CD8-positive, alpha-beta memory T cell (primary cell): ENCODE measurements around the gene ACTA2. TPM values are rescaled to one million over a fixed set of nuclear protein-coding genes. Genes with fewer than 3 reads are reported as not detected.
A peak's percentile ranks its signal among the peaks of the same experiment; 100 is the strongest.

Experiments used
- CTCF ChIA-PET: fragments of 350-600 bp; sonication (Branson Sonifier 250); formaldehyde crosslinking; loops from one replicate; lab custom pipeline; 2021; ENCODE audit warnings: antibody characterized with exemption; lab: Charles Lee
- POLR2A ChIA-PET: fragments of 350-600 bp; sonication (Branson Sonifier 250); formaldehyde crosslinking; loops from one replicate; lab custom pipeline; 2021; ENCODE audit warnings: antibody characterized with exemption; lab: Charles Lee
- DNase-seq, 5 donors: peaks; one replicate each; pipeline versions ENCODE4 v3.0.0 to v3.0.0-alpha.2; 2020 to 2022; ENCODE audit warnings: mixed read lengths in 1 of 5
- H3K27ac ChIP-seq: one replicate; pipeline ENCODE4 v1.7.0; 2013; ENCODE audit warnings: low read depth, mild to moderate bottlenecking, low read length, moderate library complexity
- H3K27me3 ChIP-seq: 2 replicates; pipeline ENCODE4 v1.7.0; 2013; ENCODE audit warnings: low read length, mild to moderate bottlenecking; ENCODE audit not compliant: insufficient read depth, poor library complexity, severe bottlenecking
- H3K36me3 ChIP-seq: 2 replicates; pipeline ENCODE4 v1.7.0; 2013; ENCODE audit warnings: mild to moderate bottlenecking, low read length, moderate library complexity; ENCODE audit not compliant: insufficient read depth
- H3K4me1 ChIP-seq: 2 replicates; pipeline ENCODE4 v1.7.0; 2013; ENCODE audit warnings: mild to moderate bottlenecking, low read length, moderate library complexity; ENCODE audit not compliant: insufficient read depth
- H3K4me3 ChIP-seq: 2 replicates; pipeline ENCODE4 v1.7.0; 2013; ENCODE audit warnings: mild to moderate bottlenecking, low read length
- H3K9me3 ChIP-seq: 2 replicates; pipeline ENCODE4 v1.7.0; 2013; ENCODE audit warnings: mild to moderate bottlenecking, low read length
- H3K27ac Mint-ChIP-seq, 8 donors: one replicate each; pipeline ENCODE4 v1.8.0; 2020 to 2021; ENCODE audit warnings: mixed read lengths in 8 of 8, mild to moderate bottlenecking in 6 of 8, inconsistent platforms in 3 of 8, moderate library complexity in 3 of 8
- H3K27me3 Mint-ChIP-seq, 2 donors: one replicate each; pipeline ENCODE4 v1.8.0; 2020 to 2021; ENCODE audit warnings: mixed read lengths in 2 of 2, mild to moderate bottlenecking in 1 of 2, moderate library complexity in 1 of 2
- H3K36me3 Mint-ChIP-seq, 3 donors: one replicate each; pipeline ENCODE4 v1.8.0; 2020 to 2021; ENCODE audit warnings: mixed read lengths in 3 of 3, inconsistent platforms in 1 of 3, mild to moderate bottlenecking in 1 of 3
- H3K4me1 Mint-ChIP-seq, 3 donors: one replicate each; pipeline ENCODE4 v1.8.0; 2020 to 2021; ENCODE audit warnings: mixed read lengths in 3 of 3, inconsistent platforms in 1 of 3, mild to moderate bottlenecking in 1 of 3
- H3K4me3 Mint-ChIP-seq, 7 donors: one replicate each; pipeline ENCODE4 v1.8.0; 2020 to 2021; ENCODE audit warnings: mixed read lengths in 7 of 7, mild to moderate bottlenecking in 6 of 7, moderate library complexity in 4 of 7, inconsistent platforms in 2 of 7
- H3K9me3 Mint-ChIP-seq, 5 donors: one replicate each; pipeline ENCODE4 v1.8.0; 2020 to 2022; ENCODE audit warnings: mixed read lengths in 5 of 5, mild to moderate bottlenecking in 3 of 5, moderate library complexity in 2 of 5, inconsistent platforms in 1 of 5
- polyA plus RNA-seq: library from polyadenylated mRNA; unstranded; fragments of 300-500 nt; fragmentation: Illumina TruSeq; gene quantifications from one replicate; pipeline ENCODE4 v1.2.3, GENCODE V29; 2021
- total RNA-seq, 2 experiments: library from RNA; stranded (reverse); gene quantifications; one replicate each; pipeline ENCODE4 v1.2.3, GENCODE V29; 2021

The ACTA2 gene
- total and polyA plus RNA-seq, 3 experiments from 2014 or later: 24.4 to 37.1 (median 35.0) TPM

GRCh38 chr10:88890681-88891381 is 61.7 kb downstream of the ACTA2 start:
- Histone ChIP-seq H3K9me3 (no peaks in the 10 kb centered on the region), H3K4me1 (peaks cover 37% of the 10 kb centered on the region), H3K36me3 (no peaks in the 10 kb centered on the region), H3K4me3 (no peak overlapping the region), H3K27me3 (no peaks in the 10 kb centered on the region), H3K27ac (no peak overlapping the region)
- peaks cover 62 to 85% (median 82%) of the 10 kb centered on the region in 3 donors for H3K4me1 Mint-ChIP-seq
- ChIA-PET POLR2A (no interaction called here), CTCF (interaction anchor here (1.2 to 1.3 kb wide), 2 partner anchors 9 to 42 kb away, joined by 3 read pairs; no protein-coding TSS in a partner anchor)
- H3K36me3 Mint-ChIP-seq: peaks cover 0 to 17% (median 7%) of the 10 kb centered on the region in 3 donors
- H3K27ac Mint-ChIP-seq: no peak overlapping the region
- H3K27me3 Mint-ChIP-seq: no peaks in the 10 kb centered on the region
- no peak overlapping the region for H3K4me3 Mint-ChIP-seq
- DNase-seq: no peak
- H3K9me3 Mint-ChIP-seq: no peaks in the 10 kb centered on the region

GRCh38 chr10:88889559-88890337 is 62.8 kb downstream of the ACTA2 start:
- Mint-ChIP-seq H3K27ac (peak overlapping the region in 3 of 8 donors; percentile 2 to 8 (median 3)), H3K4me1 (peaks cover 65 to 88% (median 85%) of the 10 kb centered on the region in 3 donors), H3K36me3 (peaks cover 0 to 11% (median 4%) of the 10 kb centered on the region in 3 donors), H3K27me3 (no peaks in the 10 kb centered on the region), H3K4me3 (peak overlapping the region in 3 of 7 donors; percentile 3 to 29 (median 14)), H3K9me3 (no peaks in the 10 kb centered on the region)
- H3K27me3 ChIP-seq: no peaks in the 10 kb centered on the region
- H3K4me1 ChIP-seq: peaks cover 33% of the 10 kb centered on the region
- H3K9me3 ChIP-seq: no peaks in the 10 kb centered on the region
- no peak overlapping the region for H3K4me3 ChIP-seq
- CTCF ChIA-PET: interaction anchor here (1.2 to 1.3 kb wide), 2 partner anchors 10 to 44 kb away, joined by 3 read pairs; no protein-coding TSS in a partner anchor
- no peaks in the 10 kb centered on the region for H3K36me3 ChIP-seq
- POLR2A ChIA-PET: interaction anchor here (1.5 kb wide), 1 partner anchor 10 kb away, joined by 5 read pairs; the partner anchor contains the start of gene STAMBPL1
- no peak for DNase-seq
- no peak overlapping the region for H3K27ac ChIP-seq

GRCh38 chr10:88888810-88889445 is 63.6 kb downstream of the ACTA2 start:
- Mint-ChIP-seq H3K27ac (peak overlapping the region in 1 of 8 donors; percentile 4), H3K27me3 (no peaks in the 10 kb centered on the region), H3K4me1 (peaks cover 70 to 90% (median 88%) of the 10 kb centered on the region in 3 donors), H3K9me3 (no peaks in the 10 kb centered on the region), H3K36me3 (peaks cover 0 to 6% (median 3%) of the 10 kb centered on the region in 3 donors), H3K4me3 (peak overlapping the region in 1 of 7 donors; percentile 9)
- H3K27me3 ChIP-seq: no peaks in the 10 kb centered on the region
- no peaks in the 10 kb centered on the region for H3K9me3 ChIP-seq
- POLR2A ChIA-PET: interaction anchor here (1.5 kb wide), 1 partner anchor 9 kb away, joined by 5 read pairs; the partner anchor contains the start of gene STAMBPL1
- DNase-seq: no peak
- H3K4me3 ChIP-seq: no peak overlapping the region
- H3K4me1 ChIP-seq: peaks cover 41% of the 10 kb centered on the region
- no peak overlapping the region for H3K27ac ChIP-seq
- CTCF ChIA-PET: no interaction called here
- H3K36me3 ChIP-seq: no peaks in the 10 kb centered on the region

GRCh38 chr10:88886557-88886956 is 66.0 kb downstream of the ACTA2 start:
- Histone ChIP-seq H3K4me3 (no peak overlapping the region), H3K36me3 (no peaks in the 10 kb centered on the region), H3K27ac (no peak overlapping the region), H3K4me1 (peaks cover 64% of the 10 kb centered on the region), H3K9me3 (no peaks in the 10 kb centered on the region), H3K27me3 (no peaks in the 10 kb centered on the region)
- Mint-ChIP-seq H3K27me3 (no peaks in the 10 kb centered on the region), H3K4me1 (peaks cover 80 to 99% (median 96%) of the 10 kb centered on the region in 3 donors), H3K4me3 (peak overlapping the region in 1 of 7 donors; percentile 21), H3K36me3 (peaks cover 0 to 2% (median 1%) of the 10 kb centered on the region in 3 donors), H3K27ac (no peak overlapping the region), H3K9me3 (no peaks in the 10 kb centered on the region)
- DNase-seq: no peak
- ChIA-PET CTCF (interaction anchor here (1.0 to 1.9 kb wide), 2 partner anchors 51 to 303 kb away, joined by 3 to 4 read pairs; partner anchors contain the start of gene RNLS), POLR2A (no interaction called here)

Other genes with a start within 250 kb of the ACTA2 start
- not detected for gene LIPK, start 246.5 kb downstream of the ACTA2 start, total RNA-seq
- not detected for gene LIPK, start 246.5 kb downstream of the ACTA2 start, polyA plus RNA-seq
- not detected for gene LIPN, start 192.8 kb downstream of the ACTA2 start, total RNA-seq
- not detected for gene LIPN, start 192.8 kb downstream of the ACTA2 start, polyA plus RNA-seq
- not detected for gene LIPM, start 150.0 kb downstream of the ACTA2 start, total RNA-seq
- not detected for gene LIPM, start 150.0 kb downstream of the ACTA2 start, polyA plus RNA-seq
- not detected for gene ANKRD22, start 100.9 kb downstream of the ACTA2 start, total RNA-seq
- 0.63 TPM for gene ANKRD22, start 100.9 kb downstream of the ACTA2 start, polyA plus RNA-seq
- gene STAMBPL1, start 72.5 kb downstream of the ACTA2 start, total RNA-seq: 10 to 100 TPM; 22.3 to 24.7 TPM
- 10.6 TPM for gene STAMBPL1, start 72.5 kb downstream of the ACTA2 start, polyA plus RNA-seq
- gene FAS, start 38.0 kb upstream of the ACTA2 start, total RNA-seq: 10 to 100 TPM; 77.9 to 78.5 TPM
- 41.6 TPM for gene FAS, start 38.0 kb upstream of the ACTA2 start, polyA plus RNA-seq